SK-N-SH (cell line): ENCODE data around the gene SRMS. TPM values are rescaled to one million over a fixed set of nuclear protein-coding genes. Genes with fewer than 3 reads are reported as not detected.

Experiments
- CTCF ChIA-PET: fragments of 300-600, 350-600 bp; formaldehyde crosslinking; extraction: SDS; loops from one replicate; lab custom pipeline; 2021; lab: Yijun Ruan, JAX
- POLR2A ChIA-PET: fragments of 350-600 bp; sonication (Branson Sonifier 250); formaldehyde crosslinking; extraction: SDS; loops from one replicate; lab custom pipeline; 2020; ENCODE audit warnings: antibody characterized with exemption, inconsistent platforms; lab: Yijun Ruan, JAX
- DNase-seq: peaks from one replicate; pipeline ENCODE4 v3.0.0; 2012
- H2AFZ ChIP-seq: fragments of 200-600 bp; sonication (generic); 2 replicates; pipeline ENCODE4 v1.8.1; 2016; ENCODE audit warnings: antibody characterized with exemption, mild to moderate bottlenecking, low read depth
- H3F3A ChIP-seq: fragments of 200-600 bp; sonication (generic); replicated peaks from 2 replicates; pipeline ENCODE3; 2016; ENCODE audit warnings: antibody characterized with exemption, mild to moderate bottlenecking; ENCODE audit not compliant: insufficient read depth
- H3K27ac ChIP-seq, 2 experiments: fragments of 200-500 bp in 1 of 2; fragments of 200-600 bp in 1 of 2; sonication (Bioruptor generic) in 1 of 2; sonication (generic), shearing (Covaris generic) in 1 of 2; 2 replicates each; pipeline versions ENCODE4 v1.5.1 to v1.6.1; 2014 to 2016; ENCODE audit warnings: low read depth in 2 of 2, inconsistent platforms in 1 of 2, low read length in 1 of 2, mild to moderate bottlenecking in 1 of 2, mixed read lengths in 1 of 2
- H3K27me3 ChIP-seq: fragments of 200-600 bp; sonication (generic), shearing (Covaris generic); 2 replicates; pipeline ENCODE4 v1.6.1; 2016; ENCODE audit warnings: mixed run types; ENCODE audit not compliant: insufficient read depth
- H3K36me3 ChIP-seq, 2 experiments: fragments of 200-500 bp in 1 of 2; fragments of 200-600 bp in 1 of 2; sonication (Bioruptor generic) in 1 of 2; sonication (generic) in 1 of 2; replicated peaks in 1 of 2; 2 replicates each; pipeline versions ENCODE3 to v1.5.1; 2014 to 2016; ENCODE audit warnings: low read length in 1 of 2, mild to moderate bottlenecking in 1 of 2; ENCODE audit not compliant: insufficient read depth in 2 of 2, control insufficient read depth in 1 of 2
- H3K4me1 ChIP-seq, 2 experiments: fragments of 200-500 bp in 1 of 2; fragments of 200-600 bp in 1 of 2; sonication (Bioruptor generic) in 1 of 2; sonication (generic), shearing (Covaris generic) in 1 of 2; 2 replicates each; pipeline versions ENCODE4 v1.5.1 to v1.6.1; 2014 to 2016; ENCODE audit warnings: low read depth in 1 of 2, low read length in 1 of 2, mixed run types in 1 of 2; ENCODE audit not compliant: insufficient read depth in 2 of 2, control insufficient read depth in 1 of 2
- H3K4me2 ChIP-seq: fragments of 200-600 bp; sonication (generic), shearing (Covaris generic); 2 replicates; pipeline ENCODE4 v1.6.1; 2017; ENCODE audit warnings: mixed run types
- H3K4me3 ChIP-seq, 2 experiments: fragments of 200-500 bp in 1 of 2; fragments of 200-600 bp in 1 of 2; sonication (Bioruptor generic) in 1 of 2; sonication (generic), shearing (Covaris generic) in 1 of 2; 2 replicates each; pipeline versions ENCODE4 v1.5.1 to v1.8.1; 2014 to 2016; ENCODE audit warnings: low read depth in 2 of 2, inconsistent platforms in 1 of 2, low read length in 1 of 2, mild to moderate bottlenecking in 1 of 2, mixed read lengths in 1 of 2, moderate library complexity in 1 of 2
- H3K79me2 ChIP-seq: fragments of 200-600 bp; sonication (generic); 2 replicates; pipeline ENCODE4 v1.8.1; 2017; ENCODE audit warnings: mild to moderate bottlenecking; ENCODE audit not compliant: insufficient read depth
- H3K9ac ChIP-seq: fragments of 200-600 bp; sonication (generic); 2 replicates; pipeline ENCODE4 v1.6.1; 2017; ENCODE audit warnings: mixed run types
- H3K9me2 ChIP-seq: fragments of 200-600 bp; sonication (generic); 2 replicates; pipeline ENCODE4 v1.6.1; 2017; ENCODE audit warnings: mixed run types
- H3K9me3 ChIP-seq: fragments of 200-600 bp; sonication (generic); 2 replicates; pipeline ENCODE4 v1.6.1; 2017; ENCODE audit warnings: mixed run types, mild to moderate bottlenecking, moderate library complexity
- H4K20me1 ChIP-seq: fragments of 200-600 bp; sonication (generic); 2 replicates; pipeline ENCODE4 v1.6.1; 2017; ENCODE audit warnings: mild to moderate bottlenecking, mixed run types; ENCODE audit not compliant: insufficient read depth
- CHD2 ChIP-seq: fragments of 150-350 bp; IDR thresholded peaks from 2 replicates; pipeline ENCODE4 v1.6.1; 2018; ENCODE audit warnings: low read length; ENCODE audit not compliant: partially characterized antibody
- CTCF ChIP-seq: fragments of 200-600 bp; sonication (generic); IDR thresholded peaks from 2 replicates; pipeline ENCODE4 v1.6.1; 2017; ENCODE audit warnings: antibody characterized with exemption, mild to moderate bottlenecking, moderate library complexity
- ELF1 ChIP-seq: IDR thresholded peaks from 2 replicates; pipeline ENCODE4 v1.4.0; 2012
- FOSL2 ChIP-seq: IDR thresholded peaks from 2 replicates; pipeline ENCODE4 v1.4.0; 2012; ENCODE audit warnings: low read depth, mild to moderate bottlenecking, moderate library complexity, borderline replicate concordance
- IRF3 ChIP-seq: fragments of 150-350 bp; IDR thresholded peaks from 2 replicates; pipeline ENCODE4 v1.6.1; 2016; ENCODE audit warnings: mild to moderate bottlenecking, low read depth, low read length
- JUND ChIP-seq: IDR thresholded peaks from 2 replicates; pipeline ENCODE4 v1.4.0; 2012
- MAX ChIP-seq: IDR thresholded peaks from 2 replicates; pipeline ENCODE4 v1.4.0; 2012; ENCODE audit warnings: low read depth
- NFIC ChIP-seq: IDR thresholded peaks from 2 replicates; pipeline ENCODE4 v1.4.0; 2012; ENCODE audit warnings: borderline replicate concordance
- POLR2AphosphoS5 ChIP-seq: IDR thresholded peaks from 2 replicates; pipeline ENCODE4 v1.6.1; 2012; ENCODE audit warnings: low read depth, low read length
- RCOR1 ChIP-seq: fragments of 150-350 bp; IDR thresholded peaks from 2 replicates; pipeline ENCODE4 v1.6.1; 2017; ENCODE audit warnings: antibody characterized with exemption, low read length
- REST ChIP-seq: IDR thresholded peaks from 2 replicates; pipeline ENCODE4 v1.6.1; 2012; ENCODE audit warnings: mild to moderate bottlenecking, low read depth, low read length, moderate library complexity
- RFX5 ChIP-seq: IDR thresholded peaks from 2 replicates; pipeline ENCODE4 v1.6.1; 2012; ENCODE audit warnings: mild to moderate bottlenecking, improper control_type of control experiment, low read length
- SMC3 ChIP-seq: IDR thresholded peaks from 2 replicates; pipeline ENCODE4 v1.6.1; 2012; ENCODE audit warnings: low read depth, low read length, improper control_type of control experiment
- TAF1 ChIP-seq: IDR thresholded peaks from 2 replicates; pipeline ENCODE4 v1.6.1; 2012; ENCODE audit warnings: low read depth, mild to moderate bottlenecking, low read length, moderate library complexity, borderline replicate concordance
- TEAD4 ChIP-seq: IDR thresholded peaks from 2 replicates; pipeline ENCODE4 v1.4.0; 2012; ENCODE audit warnings: mild to moderate bottlenecking, borderline replicate concordance; ENCODE audit not compliant: insufficient read depth
- USF2 ChIP-seq: fragments of 150-350 bp; IDR thresholded peaks from 2 replicates; pipeline ENCODE4 v1.6.1; 2017; ENCODE audit warnings: antibody characterized with exemption, low read length, low read depth, borderline replicate concordance
- YY1 ChIP-seq: IDR thresholded peaks from 2 replicates; pipeline ENCODE4 v1.4.0; 2012; ENCODE audit warnings: low read depth, mild to moderate bottlenecking
- ZBTB33 ChIP-seq: IDR thresholded peaks from 2 replicates; pipeline ENCODE4 v1.4.0; 2012; ENCODE audit warnings: low read depth, borderline replicate concordance
- WGBS: methylation state at CpG from one replicate; pipeline ENCODE4 v1.1.6; 2017; ENCODE audit warnings: low lambda C conversion rate; 5-methylcytosine and 5-hydroxymethylcytosine counted together
- polyA plus RNA-seq, 3 experiments: library from polyadenylated mRNA; depleted of rRNA; stranded (reverse); fragments of >200 nt; gene quantifications; 2 replicates each; pipeline ENCODE4 v1.2.3, GENCODE V29; 2012

SRMS gene
- polyA plus RNA-seq, 1 of the 3 experiments (the other 2 are of a cell fraction): not detected

GRCh38 chr20:63595416-63596127, 48.0 kb upstream of the SRMS start:
- Histone ChIP-seq H3K27ac (no peak overlapping the region), H2AFZ (no peak overlapping the region), H3K36me3 (peaks cover 0 to 11% of the 10 kb centered on the region in 2 experiments), H4K20me1 (no peaks in the 10 kb centered on the region), H3K9me2 (no peaks in the 10 kb centered on the region), H3K27me3 (no peaks in the 10 kb centered on the region), H3K9me3 (no peaks in the 10 kb centered on the region), H3K4me3 (no peak overlapping the region), H3K79me2 (no peaks in the 10 kb centered on the region), H3K4me2 (no peak overlapping the region), H3K9ac (no peak overlapping the region), H3F3A (no peaks in the 10 kb centered on the region), H3K4me1 (no peaks in the 10 kb centered on the region)
- ChIA-PET CTCF (no interaction called here), POLR2A (no interaction called here)
- WGBS: 91% methylated on average over 12 of the region's 30 CpGs
- DNase-seq: no peak
- no peak for TF ChIP-seq POLR2AphosphoS5
- TF ChIP-seq ELF1: no peak
- TF ChIP-seq USF2: no peak
- no peak for TF ChIP-seq CTCF
- TF ChIP-seq REST: no peak
- TF ChIP-seq RFX5: no peak
- no peak for TF ChIP-seq NFIC
- TF ChIP-seq FOSL2: no peak
- no peak for TF ChIP-seq IRF3
- TF ChIP-seq ZBTB33: no peak
- TF ChIP-seq CHD2: no peak
- TF ChIP-seq TEAD4: no peak
- no peak for TF ChIP-seq JUND
- TF ChIP-seq YY1: no peak
- TF ChIP-seq MAX: no peak
- no peak for TF ChIP-seq TAF1
- TF ChIP-seq SMC3: no peak
- TF ChIP-seq RCOR1: no peak
